Activated B cell treated with CpG ODN at 0.5 μM for 24 hours (primary cell): ENCODE measurements around the gene FMO5. TPM values are rescaled to one million over a fixed set of nuclear protein-coding genes. Genes with fewer than 3 reads are reported as not detected.

Experiments
- ATAC-seq: fragments of 200-7000 bp; cut with Tn5 transposase; one replicate; pipeline ENCODE4 v1.10.0; 2021; ENCODE audit warnings: low read depth, mild to moderate bottlenecking, moderate library complexity
- CTCF ChIA-PET: fragments of 350-600 bp; sonication (Branson Sonifier 250); formaldehyde crosslinking; loops from one replicate; lab custom pipeline; 2021; ENCODE audit warnings: antibody characterized with exemption; lab: Charles Lee
- POLR2A ChIA-PET: fragments of 350-600 bp; sonication (Branson Sonifier 250); formaldehyde crosslinking; loops from one replicate; lab custom pipeline; 2021; ENCODE audit warnings: antibody characterized with exemption; lab: Charles Lee
- DNase-seq: peaks from one replicate; pipeline ENCODE4 v3.0.0; 2022
- H3K27ac Mint-ChIP-seq: one replicate; pipeline ENCODE4 v1.8.0; 2020; ENCODE audit warnings: mixed read lengths
- H3K27me3 Mint-ChIP-seq: one replicate; pipeline ENCODE4 v1.8.0; 2021; ENCODE audit warnings: mixed read lengths
- H3K36me3 Mint-ChIP-seq: one replicate; pipeline ENCODE4 v1.8.0; 2021; ENCODE audit warnings: low read depth, mixed read lengths
- H3K4me1 Mint-ChIP-seq: one replicate; pipeline ENCODE4 v1.8.0; 2021; ENCODE audit warnings: mixed read lengths
- H3K4me3 Mint-ChIP-seq: one replicate; pipeline ENCODE4 v1.8.0; 2020; ENCODE audit warnings: mild to moderate bottlenecking, mixed read lengths
- H3K9me3 Mint-ChIP-seq: one replicate; pipeline ENCODE4 v1.8.0; 2020; ENCODE audit warnings: mixed read lengths
- intact Hi-C: fragments of 100-400 bp; cut with micrococcal nuclease; formaldehyde crosslinking; loops from one replicate; pipeline ENCODE4 v1.15.1; 2024
- total RNA-seq: library from RNA; stranded (reverse); gene quantifications from 2 replicates; pipeline ENCODE4 v1.2.3, GENCODE V29; 2022
- TF ChIP-seq, protein P1 (sequence below): fragments of 200-600 bp; IDR thresholded peaks from one replicate; pipeline ENCODE4 v1.8.0; 2022; ENCODE audit warnings: antibody characterized with exemption, mild to moderate bottlenecking

Gene FMO5
- total RNA-seq, 1 donor from 2014 or later: 1.8 TPM

DNA sequence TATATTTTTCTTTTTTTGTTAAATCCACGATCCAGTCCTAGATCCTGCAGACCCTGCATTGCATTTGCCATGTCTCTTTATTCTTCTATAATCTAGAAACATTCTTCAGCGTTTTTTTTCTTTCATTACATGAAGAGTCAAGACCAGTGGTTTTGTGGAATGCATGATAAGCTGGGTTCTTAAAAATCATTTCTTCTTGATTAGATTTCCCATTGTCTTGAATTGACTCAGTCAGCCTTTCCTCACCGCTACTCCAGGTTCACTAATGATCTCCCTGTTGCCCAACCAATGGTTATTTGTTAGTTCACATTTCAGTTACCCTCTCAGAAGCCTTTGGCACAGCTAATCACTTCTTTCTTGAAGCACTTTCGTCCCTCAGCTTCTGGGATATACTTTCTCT, 42.6 kb upstream of the FMO5 start:
- DNase-seq (no peak), ATAC-seq (no peak)
- POLR2A ChIA-PET: no interaction called here
- no peaks in the 10 kb centered on the region for H3K27me3 Mint-ChIP-seq
- no peaks in the 10 kb centered on the region for H3K9me3 Mint-ChIP-seq
- TF ChIP-seq, protein P1, sequence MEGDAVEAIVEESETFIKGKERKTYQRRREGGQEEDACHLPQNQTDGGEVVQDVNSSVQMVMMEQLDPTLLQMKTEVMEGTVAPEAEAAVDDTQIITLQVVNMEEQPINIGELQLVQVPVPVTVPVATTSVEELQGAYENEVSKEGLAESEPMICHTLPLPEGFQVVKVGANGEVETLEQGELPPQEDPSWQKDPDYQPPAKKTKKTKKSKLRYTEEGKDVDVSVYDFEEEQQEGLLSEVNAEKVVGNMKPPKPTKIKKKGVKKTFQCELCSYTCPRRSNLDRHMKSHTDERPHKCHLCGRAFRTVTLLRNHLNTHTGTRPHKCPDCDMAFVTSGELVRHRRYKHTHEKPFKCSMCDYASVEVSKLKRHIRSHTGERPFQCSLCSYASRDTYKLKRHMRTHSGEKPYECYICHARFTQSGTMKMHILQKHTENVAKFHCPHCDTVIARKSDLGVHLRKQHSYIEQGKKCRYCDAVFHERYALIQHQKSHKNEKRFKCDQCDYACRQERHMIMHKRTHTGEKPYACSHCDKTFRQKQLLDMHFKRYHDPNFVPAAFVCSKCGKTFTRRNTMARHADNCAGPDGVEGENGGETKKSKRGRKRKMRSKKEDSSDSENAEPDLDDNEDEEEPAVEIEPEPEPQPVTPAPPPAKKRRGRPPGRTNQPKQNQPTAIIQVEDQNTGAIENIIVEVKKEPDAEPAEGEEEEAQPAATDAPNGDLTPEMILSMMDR: no peak
- intact Hi-C loops: no loop called here
- H3K4me3 Mint-ChIP-seq: no peak overlapping the region
- H3K36me3 Mint-ChIP-seq: peaks cover 91% of the 10 kb centered on the region
- no peak overlapping the region for H3K27ac Mint-ChIP-seq
- no peaks in the 10 kb centered on the region for H3K4me1 Mint-ChIP-seq
- CTCF ChIA-PET: no interaction called here

DNA sequence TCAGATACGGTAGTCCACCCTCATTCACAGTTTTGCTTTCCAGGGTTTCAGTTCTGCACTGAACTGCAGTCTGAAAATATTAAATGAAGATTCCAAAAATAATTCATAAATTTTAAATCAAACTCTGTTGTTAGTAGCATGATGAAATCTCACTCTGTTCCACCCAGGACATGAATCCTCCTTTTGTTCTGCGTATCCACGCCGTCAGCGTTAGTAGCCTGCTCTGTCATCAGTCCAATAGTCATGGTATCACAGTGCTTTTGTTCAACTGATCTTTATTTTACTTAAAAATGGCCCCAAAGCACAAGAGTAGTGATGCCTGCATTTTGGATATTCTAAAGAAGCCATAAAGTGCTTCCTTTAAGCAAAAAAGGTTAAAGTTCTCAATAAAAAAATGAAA, 41.2 kb upstream of the FMO5 start:
- H3K27me3 Mint-ChIP-seq: no peaks in the 10 kb centered on the region
- H3K4me3 Mint-ChIP-seq: no peak overlapping the region
- intact Hi-C loops: no loop called here
- H3K36me3 Mint-ChIP-seq: peaks cover 89% of the 10 kb centered on the region
- no peaks in the 10 kb centered on the region for H3K9me3 Mint-ChIP-seq
- DNase-seq (no peak), ATAC-seq (no peak)
- no peak overlapping the region for H3K27ac Mint-ChIP-seq
- H3K4me1 Mint-ChIP-seq: no peaks in the 10 kb centered on the region
- POLR2A ChIA-PET: no interaction called here
- CTCF ChIA-PET: no interaction called here
- TF ChIP-seq, protein P1: no peak

DNA sequence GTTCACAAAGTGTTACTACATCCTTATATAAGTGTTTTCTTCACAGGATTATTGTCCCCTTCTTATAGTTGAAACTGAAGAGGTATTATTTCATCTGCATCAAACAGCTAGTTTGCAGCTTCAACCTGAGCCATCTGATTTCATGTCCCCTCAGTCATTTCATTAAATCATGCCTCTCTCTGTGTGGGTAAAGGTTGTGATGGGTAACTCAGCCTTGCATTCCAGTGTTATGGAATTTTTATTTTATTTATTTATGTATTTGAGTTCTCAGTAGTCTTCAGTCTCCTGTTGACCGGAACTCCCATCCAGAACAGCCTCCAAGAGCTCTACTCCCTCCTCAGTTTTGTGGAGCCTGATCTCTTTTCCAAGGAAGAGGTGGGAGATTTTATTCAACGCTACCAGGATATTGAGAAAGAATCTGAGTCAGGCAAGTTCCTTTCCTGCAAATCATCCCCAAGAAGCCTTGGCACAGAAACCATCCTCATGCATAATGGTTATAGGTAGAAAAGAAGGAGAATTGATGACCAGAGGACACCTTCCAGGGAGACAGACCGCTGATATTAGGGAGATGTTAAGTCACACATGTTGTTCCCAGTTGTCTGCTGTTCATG, 39.1 kb upstream of the FMO5 start:
- CTCF ChIA-PET: no interaction called here
- TF ChIP-seq, protein P1: no peak
- Mint-ChIP-seq H3K4me1 (no peaks in the 10 kb centered on the region), H3K27me3 (no peaks in the 10 kb centered on the region), H3K27ac (no peak overlapping the region), H3K36me3 (peaks cover 89% of the 10 kb centered on the region), H3K4me3 (no peak overlapping the region), H3K9me3 (no peaks in the 10 kb centered on the region)
- DNase-seq (no peak), ATAC-seq (no peak)
- POLR2A ChIA-PET: no interaction called here
- intact Hi-C loops: no loop called here

DNA sequence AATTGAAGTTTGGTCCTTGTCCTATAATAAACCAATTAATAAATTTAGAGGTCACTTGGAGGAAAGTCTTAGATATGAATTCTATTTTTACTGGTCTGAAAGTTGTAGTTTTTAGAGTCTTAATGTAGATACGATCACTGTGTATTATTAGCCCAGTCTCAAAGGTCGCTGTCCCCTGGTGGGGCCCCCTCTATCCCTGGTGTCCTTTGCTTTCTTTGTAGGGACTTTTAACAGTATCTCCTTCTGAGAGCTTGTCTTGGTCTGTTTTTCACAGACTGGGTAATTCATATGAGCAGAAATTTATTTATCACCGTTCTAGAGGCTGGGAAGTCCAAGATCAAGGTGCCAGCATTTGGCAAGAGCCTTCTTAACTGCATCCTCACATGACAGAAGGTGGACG, 35.8 kb upstream of the FMO5 start:
- peaks cover 80% of the 10 kb centered on the region for H3K36me3 Mint-ChIP-seq
- POLR2A ChIA-PET: no interaction called here
- H3K27ac Mint-ChIP-seq: no peak overlapping the region
- no peak overlapping the region for H3K4me3 Mint-ChIP-seq
- no peaks in the 10 kb centered on the region for H3K9me3 Mint-ChIP-seq
- ATAC-seq (no peak), DNase-seq (no peak)
- TF ChIP-seq, protein P1: no peak
- CTCF ChIA-PET: no interaction called here
- H3K4me1 Mint-ChIP-seq: no peaks in the 10 kb centered on the region
- H3K27me3 Mint-ChIP-seq: no peaks in the 10 kb centered on the region
- intact Hi-C loops: no loop called here

DNA sequence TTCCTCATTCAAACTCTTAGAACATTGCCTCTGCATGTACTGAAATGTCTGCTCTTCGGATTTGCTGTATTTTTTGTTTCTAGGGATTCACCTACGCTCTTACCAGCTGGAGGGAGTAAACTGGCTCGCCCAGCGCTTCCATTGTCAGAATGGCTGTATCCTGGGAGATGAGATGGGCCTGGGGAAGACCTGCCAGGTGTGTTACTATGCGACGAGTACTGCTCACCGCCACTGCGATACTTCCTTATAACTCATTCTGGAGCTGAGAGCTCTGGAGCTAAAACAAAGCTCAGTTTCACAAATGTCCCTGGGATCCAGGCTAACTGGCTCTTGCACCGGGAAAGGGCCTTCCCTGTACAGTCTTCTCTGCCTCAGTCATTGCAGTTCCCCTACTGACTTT, 27.4 kb upstream of the FMO5 start:
- DNase-seq (no peak), ATAC-seq (no peak)
- intact Hi-C loops: no loop called here
- Mint-ChIP-seq H3K4me1 (peaks cover 25% of the 10 kb centered on the region), H3K27me3 (no peaks in the 10 kb centered on the region), H3K4me3 (no peak overlapping the region), H3K27ac (no peak overlapping the region), H3K9me3 (no peaks in the 10 kb centered on the region), H3K36me3 (peaks cover 49% of the 10 kb centered on the region)
- ChIA-PET POLR2A (no interaction called here), CTCF (interaction anchor here (1.2 kb wide), 1 partner anchor 21 kb away, joined by 4 read pairs; no protein-coding TSS in a partner anchor)
- TF ChIP-seq, protein P1: no peak
